ENCODE data around the gene SLC7A6OS.
"Not testable (repeated sequence)": the region's sequence is repeated elsewhere in the genome, so short reads cannot be mapped to it uniquely, and the experiment has no call there.

SLC7A6OS gene

DNA sequence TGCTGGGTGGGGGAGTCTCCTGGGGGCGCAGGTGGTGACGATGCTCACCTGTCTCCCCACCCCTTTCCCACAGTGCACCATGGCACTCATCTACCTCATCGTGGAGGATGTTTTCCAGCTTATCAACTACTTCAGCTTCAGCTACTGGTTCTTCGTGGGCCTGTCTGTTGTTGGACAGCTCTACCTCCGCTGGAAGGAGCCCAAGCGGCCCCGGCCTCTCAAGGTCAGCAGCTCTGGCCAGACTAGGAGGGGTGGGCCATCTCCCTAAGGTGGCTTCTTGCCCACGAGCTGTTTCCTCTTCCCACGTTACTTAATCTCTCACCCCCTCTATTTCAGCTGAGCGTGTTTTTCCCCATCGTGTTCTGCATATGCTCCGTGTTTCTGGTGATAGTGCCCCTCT is 14.5 kb downstream of the SLC7A6OS start:
- Mint-ChIP-seq H3K4me3 (no peak overlapping the region), H3K36me3 (peaks cover 24% of the 10 kb centered on the region), H3K27ac (no peak overlapping the region), H3K9me3 (no peaks in the 10 kb centered on the region), H3K4me1 (peaks cover 53% of the 10 kb centered on the region), H3K27me3 (no peaks in the 10 kb centered on the region)

DNA sequence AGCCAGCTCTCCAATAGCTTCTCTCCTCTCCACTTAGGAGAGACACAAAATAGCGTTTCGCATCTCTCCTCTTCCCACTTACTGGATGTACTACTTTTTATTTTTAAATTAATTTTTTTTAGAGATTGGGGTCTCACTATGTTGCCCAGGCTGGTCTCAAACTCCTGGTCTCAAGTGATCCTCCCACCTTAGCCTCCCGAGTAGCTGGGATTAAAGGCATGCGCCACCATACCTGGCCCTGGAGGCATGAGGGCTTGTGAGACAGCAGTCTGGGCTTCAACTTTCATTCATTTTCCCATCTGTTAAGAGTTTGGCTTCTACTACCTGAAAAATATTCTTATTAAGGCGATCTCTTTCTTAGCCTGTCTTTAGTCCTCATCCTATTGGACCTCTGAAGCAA is 18.3 kb downstream of the SLC7A6OS start:
- peaks cover 67% of the 10 kb centered on the region for H3K4me1 Mint-ChIP-seq
- H3K4me3 Mint-ChIP-seq, result no peak overlapping the region
- H3K9me3 Mint-ChIP-seq, result no peaks in the 10 kb centered on the region
- H3K36me3 Mint-ChIP-seq, result peaks cover 31% of the 10 kb centered on the region
- peak overlapping the region; percentile 97 for H3K27ac Mint-ChIP-seq
- no peaks in the 10 kb centered on the region for H3K27me3 Mint-ChIP-seq

DNA sequence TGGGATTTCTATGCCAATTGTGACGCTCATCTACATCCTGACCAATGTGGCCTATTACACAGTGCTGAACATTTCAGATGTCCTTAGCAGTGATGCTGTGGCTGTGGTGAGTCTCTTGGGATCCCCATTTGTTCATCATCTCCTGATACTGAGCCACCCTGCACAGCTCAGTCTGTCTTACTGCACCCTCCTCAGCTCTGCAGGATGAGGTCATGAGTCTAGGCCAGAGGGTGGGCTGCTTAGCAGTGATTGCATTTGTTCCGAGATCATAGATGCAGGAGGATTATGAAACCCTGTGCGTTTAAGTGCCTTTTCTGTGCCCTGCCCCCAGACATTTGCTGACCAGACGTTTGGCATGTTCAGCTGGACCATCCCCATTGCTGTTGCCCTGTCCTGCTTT is 19.5 kb downstream of the SLC7A6OS start:
- H3K4me1 Mint-ChIP-seq, result peaks cover 78% of the 10 kb centered on the region
- H3K27me3 Mint-ChIP-seq, result no peaks in the 10 kb centered on the region
- peaks cover 34% of the 10 kb centered on the region for H3K36me3 Mint-ChIP-seq
- no peaks in the 10 kb centered on the region for H3K9me3 Mint-ChIP-seq
- peak overlapping the region; percentile 97 for H3K27ac Mint-ChIP-seq
- H3K4me3 Mint-ChIP-seq, result peak overlapping the region; percentile 59

DNA sequence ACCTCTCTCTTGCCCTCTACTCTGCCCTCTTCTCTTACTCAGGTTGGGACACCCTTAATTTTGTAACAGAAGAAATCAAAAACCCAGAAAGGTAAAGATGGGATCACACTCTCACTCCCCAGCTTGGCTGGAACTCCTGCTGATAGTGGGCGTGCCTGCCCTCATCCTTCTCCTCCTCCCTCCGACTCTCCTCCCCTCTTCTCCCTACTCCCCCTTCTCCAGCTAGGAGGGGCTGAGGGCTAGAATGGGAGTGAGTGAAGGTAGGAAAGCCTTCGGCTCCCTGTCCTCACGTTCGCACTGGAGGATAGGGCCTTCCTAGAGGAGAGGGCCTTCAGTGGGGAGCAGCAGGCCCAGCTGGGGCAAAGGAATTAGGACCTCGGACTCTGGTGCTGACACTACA is 20.3 kb downstream of the SLC7A6OS start:
- H3K4me1 Mint-ChIP-seq, result peaks cover 82% of the 10 kb centered on the region
- H3K27me3 Mint-ChIP-seq, result no peaks in the 10 kb centered on the region
- H3K36me3 Mint-ChIP-seq, result peaks cover 34% of the 10 kb centered on the region
- peak overlapping the region; percentile 97 for H3K27ac Mint-ChIP-seq
- peak overlapping the region; percentile 72 for H3K4me3 Mint-ChIP-seq
- H3K9me3 Mint-ChIP-seq, result no peaks in the 10 kb centered on the region

- Mint-ChIP-seq H3K4me3 (peak overlapping the region; percentile 72), H3K36me3 (peaks cover 32% of the 10 kb centered on the region), H3K4me1 (peaks cover 89% of the 10 kb centered on the region), H3K9me3 (no peaks in the 10 kb centered on the region), H3K27ac (peak overlapping the region; percentile 97), H3K27me3 (no peaks in the 10 kb centered on the region)
These were observed 21.0 kb downstream of the SLC7A6OS start for GRCh38 chr16:68289621-68290329.

- Mint-ChIP-seq H3K9me3 (no peaks in the 10 kb centered on the region), H3K36me3 (peaks cover 34% of the 10 kb centered on the region), H3K27ac (peak overlapping the region; percentile 97), H3K4me3 (peak overlapping the region; percentile 72), H3K27me3 (no peaks in the 10 kb centered on the region), H3K4me1 (peaks cover 92% of the 10 kb centered on the region)
These were observed 21.5 kb downstream of the SLC7A6OS start for GRCh38 chr16:68289202-68289601.

- H3K27me3 Mint-ChIP-seq, H3K4me3 Mint-ChIP-seq, H3K9me3 Mint-ChIP-seq: not testable (repeated sequence)
- H3K4me1 Mint-ChIP-seq, result peaks cover 92% of the 10 kb centered on the region
- peak overlapping the region; percentile 18 for H3K27ac Mint-ChIP-seq
- H3K36me3 Mint-ChIP-seq, result peaks cover 35% of the 10 kb centered on the region
These were observed 21.9 kb downstream of the SLC7A6OS start for GRCh38 chr16:68288796-68289195.

DNA sequence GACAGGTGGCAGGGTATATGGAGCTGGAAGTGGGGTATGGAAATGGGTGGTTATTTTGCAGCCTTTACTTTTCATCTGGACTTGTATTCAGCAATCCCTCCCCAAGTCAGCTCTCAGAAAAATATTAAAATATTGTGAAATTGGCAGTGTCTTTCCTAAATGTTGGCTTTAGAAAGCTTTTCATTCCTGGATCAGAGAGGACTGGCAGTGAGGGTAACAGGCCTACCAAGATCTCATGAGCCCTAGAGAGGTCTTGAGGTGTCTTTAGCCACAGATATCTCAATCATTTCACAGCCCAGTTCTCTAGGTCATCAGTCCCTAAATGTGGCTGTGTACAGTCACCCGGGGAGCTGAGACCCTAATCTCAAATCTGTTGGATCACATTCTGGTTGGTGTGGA is 22.5 kb downstream of the SLC7A6OS start:
- Mint-ChIP-seq H3K4me3 (peak overlapping the region; percentile 69), H3K36me3 (peaks cover 36% of the 10 kb centered on the region)

GRCh38 chr16:68287276-68288251 is 23.2 kb downstream of the SLC7A6OS start:
- peaks cover 93% of the 10 kb centered on the region for H3K4me1 Mint-ChIP-seq
- H3K36me3 Mint-ChIP-seq, result peaks cover 34% of the 10 kb centered on the region
- no peaks in the 10 kb centered on the region for H3K27me3 Mint-ChIP-seq
- H3K4me3 Mint-ChIP-seq, result peak overlapping the region; percentile 69
- peak overlapping the region; percentile 92 for H3K27ac Mint-ChIP-seq
- no peaks in the 10 kb centered on the region for H3K9me3 Mint-ChIP-seq

More for the DNA sequence above, 22.5 kb downstream of the SLC7A6OS start:
- Mint-ChIP-seq H3K27me3 (no peaks in the 10 kb centered on the region), H3K27ac (peak overlapping the region; percentile 92), H3K9me3 (no peaks in the 10 kb centered on the region), H3K4me1 (peaks cover 92% of the 10 kb centered on the region)

DNA sequence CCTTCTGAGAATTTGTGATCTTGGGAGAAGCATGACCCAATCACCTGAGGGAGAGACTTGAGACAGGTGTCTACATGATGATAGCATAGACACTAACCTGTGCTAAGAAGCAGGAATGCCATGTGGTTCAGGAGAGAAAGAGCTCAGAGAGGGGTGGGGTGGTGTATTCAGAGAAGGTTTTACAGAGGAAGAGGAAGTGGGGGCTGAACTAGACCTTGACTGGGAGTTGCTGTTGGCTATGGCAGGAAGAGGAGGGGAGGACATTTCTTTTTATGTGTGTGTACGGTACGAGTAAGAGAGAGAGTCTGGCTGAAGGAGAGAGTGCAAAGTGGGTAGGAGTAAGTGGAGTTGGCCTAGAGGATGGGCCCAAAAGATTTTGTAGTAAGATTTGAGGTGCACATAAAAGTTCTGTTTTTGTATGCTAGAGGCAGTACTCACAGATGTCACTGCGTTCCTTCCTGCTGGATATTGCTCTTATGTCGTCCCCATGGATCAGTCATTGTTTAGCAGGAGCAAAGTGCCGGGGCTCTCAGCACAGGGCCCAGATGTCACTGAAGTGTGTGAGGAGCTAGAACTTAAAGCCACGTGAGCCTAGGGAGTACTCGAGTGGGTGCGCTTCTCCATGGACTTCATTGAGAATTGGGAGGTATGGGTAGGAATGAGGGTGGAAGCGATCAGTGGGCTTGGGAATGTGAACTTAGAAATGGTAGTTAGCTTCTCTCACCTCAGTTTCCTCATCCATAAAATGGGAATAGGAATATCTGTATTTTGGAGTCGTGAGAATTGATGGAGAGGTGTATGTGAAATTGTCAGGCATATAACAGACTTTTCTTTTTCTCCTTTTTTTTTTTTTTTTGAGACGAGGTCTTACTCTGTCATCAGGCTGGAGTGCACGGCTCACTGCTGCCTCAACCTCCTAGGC is 24.3 kb downstream of the SLC7A6OS start:
- peaks cover 93% of the 10 kb centered on the region for H3K4me1 Mint-ChIP-seq

DNA sequence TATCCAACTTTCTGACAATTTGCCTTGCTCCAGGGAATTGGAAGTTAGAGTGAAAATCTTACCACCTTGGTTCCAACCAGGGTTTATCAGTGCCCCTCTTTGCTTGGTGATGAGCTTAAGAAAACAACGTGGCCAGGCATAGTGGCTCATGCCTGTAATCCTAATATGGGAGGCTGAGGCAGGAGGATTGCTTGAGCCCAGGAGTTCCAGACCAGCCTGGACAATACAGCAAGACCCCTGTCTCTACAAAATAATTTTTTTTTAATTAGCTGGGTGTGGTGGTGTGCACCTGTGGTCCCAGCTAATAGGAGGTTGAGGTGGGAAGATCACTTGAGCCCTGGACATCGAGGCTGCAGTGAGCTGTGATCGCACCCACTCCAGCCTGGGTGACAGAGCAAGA is 25.1 kb downstream of the SLC7A6OS start:
- Mint-ChIP-seq H3K27ac (peak overlapping the region; percentile 57), H3K9me3 (no peaks in the 10 kb centered on the region), H3K36me3 (peaks cover 39% of the 10 kb centered on the region), H3K4me1 (peaks cover 93% of the 10 kb centered on the region), H3K27me3 (no peaks in the 10 kb centered on the region), H3K4me3 (peak overlapping the region; percentile 69)

More for the DNA sequence above, 24.3 kb downstream of the SLC7A6OS start:
- Mint-ChIP-seq H3K4me3 (peak overlapping the region; percentile 69), H3K9me3 (no peaks in the 10 kb centered on the region), H3K27me3 (no peaks in the 10 kb centered on the region), H3K27ac (peak overlapping the region; percentile 68), H3K36me3 (peaks cover 37% of the 10 kb centered on the region)

GRCh38 chr16:68284847-68285246 is 25.9 kb downstream of the SLC7A6OS start:
- peak overlapping the region; percentile 81 for H3K27ac Mint-ChIP-seq
- H3K9me3 Mint-ChIP-seq, result no peaks in the 10 kb centered on the region
- peaks cover 40% of the 10 kb centered on the region for H3K36me3 Mint-ChIP-seq

GRCh38 chr16:68283801-68284598 is 26.7 kb downstream of the SLC7A6OS start:
- H3K27me3 Mint-ChIP-seq, result no peaks in the 10 kb centered on the region

More at GRCh38 chr16:68284847-68285246, 25.9 kb downstream of the SLC7A6OS start:
- H3K27me3 Mint-ChIP-seq, result no peaks in the 10 kb centered on the region
- peak overlapping the region; percentile 69 for H3K4me3 Mint-ChIP-seq
- peaks cover 89% of the 10 kb centered on the region for H3K4me1 Mint-ChIP-seq

GRCh38 chr16:68283346-68283745 is 27.4 kb downstream of the SLC7A6OS start:
- no peaks in the 10 kb centered on the region for H3K9me3 Mint-ChIP-seq
- H3K36me3 Mint-ChIP-seq, result peaks cover 40% of the 10 kb centered on the region
- no peaks in the 10 kb centered on the region for H3K27me3 Mint-ChIP-seq
- H3K27ac Mint-ChIP-seq, result peak overlapping the region; percentile 81
- H3K4me1 Mint-ChIP-seq, result peaks cover 88% of the 10 kb centered on the region
- H3K4me3 Mint-ChIP-seq, result peak overlapping the region; percentile 69

More at GRCh38 chr16:68283801-68284598, 26.7 kb downstream of the SLC7A6OS start:
- peaks cover 89% of the 10 kb centered on the region for H3K4me1 Mint-ChIP-seq
- peaks cover 40% of the 10 kb centered on the region for H3K36me3 Mint-ChIP-seq
- peak overlapping the region; percentile 69 for H3K4me3 Mint-ChIP-seq
- H3K9me3 Mint-ChIP-seq, result no peaks in the 10 kb centered on the region
- H3K27ac Mint-ChIP-seq, result peak overlapping the region; percentile 81
